ENCODE measurements around the gene TMED3. TPM values are rescaled to one million over a fixed set of nuclear protein-coding genes. Genes with fewer than 3 reads are reported as not detected.
"Not testable (repeated sequence)": the region's sequence is repeated elsewhere in the genome, so short reads cannot be mapped to it uniquely, and the experiment has no call there.

Gene TMED3
- total RNA-seq, 4 donors from 2014 or later = 156 to 235 (median 190) TPM

DNA sequence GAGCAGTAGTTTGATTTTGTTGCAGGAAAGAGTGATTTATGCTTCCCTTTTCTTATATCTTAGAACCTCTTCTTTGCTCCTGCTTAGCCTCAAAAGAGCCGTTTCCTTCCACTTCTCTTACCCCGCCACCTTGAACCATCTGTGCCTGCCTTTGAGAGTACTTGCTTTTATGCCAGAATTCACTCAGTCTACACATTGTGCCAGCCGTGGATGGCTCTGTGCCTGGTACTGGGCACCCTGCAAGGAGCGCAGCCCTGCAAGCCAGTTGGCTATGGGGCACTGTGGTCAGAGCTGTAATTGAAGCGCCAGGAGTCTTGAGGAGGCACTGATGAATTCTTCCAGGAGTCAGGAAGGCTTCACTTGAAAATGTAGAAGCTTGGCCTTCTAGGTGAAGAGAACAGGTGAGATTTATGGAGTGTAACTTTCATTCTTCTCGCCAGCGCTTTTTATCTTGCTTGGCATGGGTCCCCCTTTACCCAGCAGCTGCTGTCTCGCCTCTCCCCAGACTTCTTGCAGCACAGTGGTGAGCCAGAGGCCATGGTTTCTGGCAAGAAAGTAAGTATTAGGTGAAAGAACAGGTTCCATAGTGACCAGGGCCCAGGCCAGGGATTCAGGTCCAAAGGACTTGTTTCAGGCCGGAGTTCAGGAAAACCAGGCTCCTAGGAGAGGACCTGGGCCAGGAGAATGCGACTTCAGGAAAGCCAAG is 4.9 kb downstream of the TMED3 start:
- Histone ChIP-seq H3K9me3 (no peaks in the 10 kb centered on the region), H3K4me3 (replicated peaks in 1 of 3) (no peak overlapping the region), H3K36me3 (peaks cover 11 to 21% of the 10 kb centered on the region in 2 donors), H3K27me3 (no peaks in the 10 kb centered on the region), H3K27ac (peak overlapping the region; percentile 42 to 77 (median 60)), H3K4me1 (peaks cover 45 to 53% of the 10 kb centered on the region in 2 donors)
- intact Hi-C loops (cut with DNase I) = no loop called here
- DNase-seq = peak; percentile 62 to 65
- WGBS, 2 donors = 55 to 62% methylated on average over 9 to 10 of the region's 10 CpGs
- TF ChIP-seq, protein P1, sequence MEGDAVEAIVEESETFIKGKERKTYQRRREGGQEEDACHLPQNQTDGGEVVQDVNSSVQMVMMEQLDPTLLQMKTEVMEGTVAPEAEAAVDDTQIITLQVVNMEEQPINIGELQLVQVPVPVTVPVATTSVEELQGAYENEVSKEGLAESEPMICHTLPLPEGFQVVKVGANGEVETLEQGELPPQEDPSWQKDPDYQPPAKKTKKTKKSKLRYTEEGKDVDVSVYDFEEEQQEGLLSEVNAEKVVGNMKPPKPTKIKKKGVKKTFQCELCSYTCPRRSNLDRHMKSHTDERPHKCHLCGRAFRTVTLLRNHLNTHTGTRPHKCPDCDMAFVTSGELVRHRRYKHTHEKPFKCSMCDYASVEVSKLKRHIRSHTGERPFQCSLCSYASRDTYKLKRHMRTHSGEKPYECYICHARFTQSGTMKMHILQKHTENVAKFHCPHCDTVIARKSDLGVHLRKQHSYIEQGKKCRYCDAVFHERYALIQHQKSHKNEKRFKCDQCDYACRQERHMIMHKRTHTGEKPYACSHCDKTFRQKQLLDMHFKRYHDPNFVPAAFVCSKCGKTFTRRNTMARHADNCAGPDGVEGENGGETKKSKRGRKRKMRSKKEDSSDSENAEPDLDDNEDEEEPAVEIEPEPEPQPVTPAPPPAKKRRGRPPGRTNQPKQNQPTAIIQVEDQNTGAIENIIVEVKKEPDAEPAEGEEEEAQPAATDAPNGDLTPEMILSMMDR (IDR thresholded peaks at IDR 0.05) = no peak
- TF ChIP-seq POLR2A (IDR thresholded peaks at IDR 0.05) = no peak

DNA sequence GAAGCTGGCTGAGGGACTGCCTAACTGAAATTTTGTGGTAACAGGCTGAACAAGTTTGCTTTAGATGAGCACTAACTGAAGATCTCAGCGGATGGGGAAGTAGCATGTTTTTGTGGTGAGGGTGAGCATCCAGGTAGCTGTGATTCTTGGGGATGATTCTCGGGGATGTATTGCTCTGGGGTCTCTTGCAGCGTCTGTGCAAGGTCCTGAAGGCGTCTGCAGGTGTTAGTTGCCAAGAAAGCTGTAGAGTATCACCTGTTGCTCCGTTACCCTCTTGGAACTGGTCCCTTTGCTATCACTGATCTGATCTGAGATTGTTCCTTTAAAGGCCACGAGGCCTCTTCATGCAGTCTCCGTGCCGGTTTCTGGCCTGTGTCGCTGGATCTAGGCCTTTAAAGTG is 6.0 kb downstream of the TMED3 start:
- H3K4me3 ChIP-seq (replicated peaks in 1 of 3) = no peak overlapping the region
- H3K27ac ChIP-seq = peak overlapping the region in 1 of 3 donors; percentile 77
- H3K27me3 ChIP-seq = no peaks in the 10 kb centered on the region
- TF ChIP-seq, protein P1 (IDR thresholded peaks at IDR 0.05) = no peak
- TF ChIP-seq POLR2A (IDR thresholded peaks at IDR 0.05) = no peak
- no peaks in the 10 kb centered on the region for H3K9me3 ChIP-seq
- 73 to 82% methylated on average over 9 of the region's 9 CpGs for WGBS, 2 donors
- DNase-seq = no peak
- H3K4me1 ChIP-seq = peaks cover 44 to 53% of the 10 kb centered on the region in 2 donors
- H3K36me3 ChIP-seq = peaks cover 11 to 21% of the 10 kb centered on the region in 2 donors
- intact Hi-C loops (cut with DNase I) = no loop called here

DNA sequence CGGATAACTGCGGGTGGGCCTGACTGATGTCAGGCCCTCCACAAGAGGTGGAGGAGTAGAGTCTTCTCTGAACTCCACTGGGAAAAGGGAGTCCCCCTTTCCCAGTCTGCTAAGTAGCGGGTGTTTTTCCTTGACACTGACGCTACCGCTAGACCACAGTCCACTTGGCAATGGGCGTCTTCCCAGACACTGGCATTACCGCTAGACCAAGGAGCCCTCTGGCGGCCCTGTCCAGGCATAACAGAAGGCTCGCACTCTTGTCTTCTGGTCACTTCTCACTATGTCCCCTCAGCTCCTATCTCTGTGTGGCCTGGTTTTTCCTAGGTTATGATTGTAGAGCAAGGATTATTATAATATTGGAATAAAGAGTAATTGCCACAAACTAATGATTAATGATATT is 9.1 kb downstream of the TMED3 start:
- intact Hi-C loops (cut with DNase I); H3K9me3 ChIP-seq; H3K27me3 ChIP-seq; DNase-seq; H3K4me3 ChIP-seq (replicated peaks in 1 of 3); H3K27ac ChIP-seq: not testable (repeated sequence)
- 98 to 99% methylated on average over 9 of the region's 9 CpGs for WGBS, 2 donors
- H3K4me1 ChIP-seq = peaks cover 24 to 26% of the 10 kb centered on the region in 2 donors
- peaks cover 11 to 24% of the 10 kb centered on the region in 2 donors for H3K36me3 ChIP-seq

DNA sequence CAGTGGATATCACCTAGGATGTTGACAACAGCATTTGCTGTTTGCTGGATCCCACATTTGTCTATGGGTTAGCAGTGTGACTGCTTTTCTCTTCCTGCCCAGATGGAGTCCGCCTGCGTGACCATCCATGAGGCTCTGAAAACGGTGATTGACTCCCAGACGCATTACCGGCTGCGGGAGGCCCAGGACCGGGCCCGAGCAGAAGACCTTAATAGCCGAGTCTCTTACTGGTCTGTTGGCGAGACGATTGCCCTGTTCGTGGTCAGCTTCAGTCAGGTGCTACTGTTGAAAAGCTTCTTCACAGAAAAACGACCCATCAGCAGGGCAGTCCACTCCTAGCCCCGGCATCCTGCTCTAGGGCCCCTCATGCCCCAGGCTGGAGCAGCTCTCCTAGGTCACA is 11.0 kb downstream of the TMED3 start:
- Histone ChIP-seq H3K4me1 (peaks cover 7 to 8% of the 10 kb centered on the region in 2 donors), H3K27me3 (no peaks in the 10 kb centered on the region), H3K36me3 (peaks cover 11 to 24% of the 10 kb centered on the region in 2 donors), H3K4me3 (replicated peaks in 1 of 3) (no peak overlapping the region), H3K27ac (no peak overlapping the region), H3K9me3 (no peaks in the 10 kb centered on the region)
- no peak for DNase-seq
- WGBS, 2 donors = 93% methylated on average over 11 to 14 of the region's 14 CpGs
- TF ChIP-seq, protein P1 (IDR thresholded peaks at IDR 0.05) = no peak
- no peak for TF ChIP-seq POLR2A (IDR thresholded peaks at IDR 0.05)
- intact Hi-C loops (cut with DNase I) = no loop called here

DNA sequence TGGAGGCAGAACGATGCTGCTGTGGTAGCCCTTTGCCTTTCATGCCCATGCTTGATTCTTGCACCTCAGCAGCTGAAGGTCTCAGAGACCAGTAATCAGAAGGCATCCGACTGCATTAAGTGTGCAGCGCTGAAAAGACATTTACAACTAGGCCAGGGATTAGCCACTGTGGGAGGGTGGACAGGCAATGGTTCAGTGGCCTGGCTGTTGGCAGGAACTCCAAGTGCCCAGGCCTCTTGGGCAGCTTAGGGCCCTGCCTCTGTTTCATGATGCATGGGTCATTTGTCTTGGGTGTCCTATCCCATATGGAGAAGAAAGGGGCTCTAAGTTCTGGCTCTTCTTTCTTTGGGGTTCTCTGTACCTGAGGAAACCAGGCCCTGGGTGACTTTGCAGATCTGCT is 11.4 kb downstream of the TMED3 start:
- Histone ChIP-seq H3K27ac (no peak overlapping the region), H3K4me3 (replicated peaks in 1 of 3) (no peak overlapping the region), H3K27me3 (no peaks in the 10 kb centered on the region), H3K4me1 (peaks cover 3 to 8% of the 10 kb centered on the region in 2 donors), H3K36me3 (peaks cover 9 to 24% of the 10 kb centered on the region in 2 donors), H3K9me3 (no peaks in the 10 kb centered on the region)
- TF ChIP-seq POLR2A (IDR thresholded peaks at IDR 0.05) = no peak
- TF ChIP-seq, protein P1 (IDR thresholded peaks at IDR 0.05) = no peak
- 68 to 77% methylated on average over 3 of the region's 3 CpGs for WGBS, 2 donors
- peak; percentile 64 to 68 for DNase-seq
- intact Hi-C loops (cut with DNase I) = no loop called here

All from thyroid gland (tissue), 4 donors.